Activated T-helper 1 cell treated with Interleukin-2 at 50 U/mL for 16 hours (primary cell): Measurements from ENCODE around the gene TBC1D28.
"Not testable (repeated sequence)": the region's sequence is repeated elsewhere in the genome, so short reads cannot be mapped to it uniquely, and the experiment has no call there.

Experiments
- DNase-seq: peaks from one replicate; pipeline ENCODE4 v3.0.0-alpha.2; 2020; ENCODE audit warnings: low read depth

The TBC1D28 gene

DNA sequence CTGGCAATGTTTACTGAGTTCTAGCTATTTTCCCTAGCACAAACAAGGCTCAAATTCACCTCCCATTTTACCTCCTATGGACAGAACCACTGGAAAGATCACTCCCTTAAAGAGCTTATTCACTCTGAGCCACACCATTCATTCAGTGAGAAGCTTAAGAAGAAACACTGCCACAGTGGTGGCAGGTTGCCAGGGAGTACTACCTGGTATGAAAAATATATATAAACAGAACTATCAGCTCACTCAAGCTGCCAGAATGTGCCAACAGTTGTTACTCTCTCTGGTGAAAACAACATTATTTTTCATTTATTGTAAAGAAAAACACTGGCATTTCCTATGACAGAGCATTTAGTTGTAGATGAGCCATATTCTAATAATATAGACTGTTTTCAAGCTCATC is 31.2 kb downstream of the TBC1D28 start:
- DNase-seq: not testable (repeated sequence)

DNA sequence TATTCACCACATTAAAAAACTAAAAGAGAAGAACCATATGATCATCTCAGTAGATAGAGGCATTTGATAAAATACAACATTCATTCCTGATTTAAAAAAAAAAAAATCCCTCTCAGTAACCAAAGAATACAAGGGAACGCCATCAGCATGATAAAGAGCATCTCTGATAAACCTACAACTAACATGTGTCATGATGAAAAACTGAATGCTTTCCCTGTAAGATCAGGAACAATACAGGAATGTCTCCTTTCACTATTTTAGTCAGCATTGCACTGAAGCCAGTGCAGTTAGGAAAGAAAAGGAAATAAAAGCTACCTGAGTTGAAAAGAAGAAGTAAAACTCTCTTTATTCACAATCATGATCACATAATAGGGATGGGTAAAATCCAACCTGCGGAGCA is 51.1 kb downstream of the TBC1D28 start:
- DNase-seq: not testable (repeated sequence)
